G401.6 (cell line): Measurements from ENCODE around the gene FBXO22.
"Not testable (repeated sequence)": the region's sequence is repeated elsewhere in the genome, so short reads cannot be mapped to it uniquely, and the experiment has no call there.

Source experiments
- FAIRE-seq: peaks from 2 replicates; lab custom pipeline; 2012; peaks lifted over from hg19 to GRCh38; lab: Jason Lieb, UNC

The FBXO22 gene

GRCh38 chr15:75981149-75981815, 77.6 kb downstream of the FBXO22 start:
- FAIRE-seq: no peak

- FAIRE-seq: no peak
Observed at GRCh38 chr15:75982468-75982867, 78.8 kb downstream of the FBXO22 start.

GRCh38 chr15:75984706-75985105, 81.0 kb downstream of the FBXO22 start:
- not testable (repeated sequence) for FAIRE-seq

GRCh38 chr15:75985971-75986370, 82.3 kb downstream of the FBXO22 start:
- FAIRE-seq: no peak

GRCh38 chr15:75989045-75989444, 85.4 kb downstream of the FBXO22 start:
- no peak for FAIRE-seq

- FAIRE-seq: no peak
Observed at GRCh38 chr15:75989875-75990274, 86.2 kb downstream of the FBXO22 start.
